SK-N-SH (cell line): ENCODE data around the gene SKP2. TPM values are rescaled to one million over a fixed set of nuclear protein-coding genes. Genes with fewer than 3 reads are reported as not detected.
A peak's percentile ranks its signal among the peaks of the same experiment; 100 is the strongest.

ENCODE experiments used
- CTCF ChIA-PET: fragments of 300-600, 350-600 bp; formaldehyde crosslinking; extraction: SDS; loops from one replicate; lab custom pipeline; 2021; lab: Yijun Ruan, JAX
- POLR2A ChIA-PET: fragments of 350-600 bp; sonication (Branson Sonifier 250); formaldehyde crosslinking; extraction: SDS; loops from one replicate; lab custom pipeline; 2020; ENCODE audit warnings: antibody characterized with exemption, inconsistent platforms; lab: Yijun Ruan, JAX
- DNase-seq: peaks from one replicate; pipeline ENCODE4 v3.0.0; 2012
- H2AFZ ChIP-seq: fragments of 200-600 bp; sonication (generic); 2 replicates; pipeline ENCODE4 v1.8.1; 2016; ENCODE audit warnings: antibody characterized with exemption, mild to moderate bottlenecking, low read depth
- H3F3A ChIP-seq: fragments of 200-600 bp; sonication (generic); replicated peaks from 2 replicates; pipeline ENCODE3; 2016; ENCODE audit warnings: antibody characterized with exemption, mild to moderate bottlenecking; ENCODE audit not compliant: insufficient read depth
- H3K27ac ChIP-seq, 2 experiments: fragments of 200-500 bp in 1 of 2; fragments of 200-600 bp in 1 of 2; sonication (Bioruptor generic) in 1 of 2; sonication (generic), shearing (Covaris generic) in 1 of 2; 2 replicates each; pipeline versions ENCODE4 v1.5.1 to v1.6.1; 2014 to 2016; ENCODE audit warnings: low read depth in 2 of 2, inconsistent platforms in 1 of 2, low read length in 1 of 2, mild to moderate bottlenecking in 1 of 2, mixed read lengths in 1 of 2
- H3K27me3 ChIP-seq: fragments of 200-600 bp; sonication (generic), shearing (Covaris generic); 2 replicates; pipeline ENCODE4 v1.6.1; 2016; ENCODE audit warnings: mixed run types; ENCODE audit not compliant: insufficient read depth
- H3K36me3 ChIP-seq, 2 experiments: fragments of 200-500 bp in 1 of 2; fragments of 200-600 bp in 1 of 2; sonication (Bioruptor generic) in 1 of 2; sonication (generic) in 1 of 2; replicated peaks in 1 of 2; 2 replicates each; pipeline versions ENCODE3 to v1.5.1; 2014 to 2016; ENCODE audit warnings: low read length in 1 of 2, mild to moderate bottlenecking in 1 of 2; ENCODE audit not compliant: insufficient read depth in 2 of 2, control insufficient read depth in 1 of 2
- H3K4me1 ChIP-seq, 2 experiments: fragments of 200-500 bp in 1 of 2; fragments of 200-600 bp in 1 of 2; sonication (Bioruptor generic) in 1 of 2; sonication (generic), shearing (Covaris generic) in 1 of 2; 2 replicates each; pipeline versions ENCODE4 v1.5.1 to v1.6.1; 2014 to 2016; ENCODE audit warnings: low read depth in 1 of 2, low read length in 1 of 2, mixed run types in 1 of 2; ENCODE audit not compliant: insufficient read depth in 2 of 2, control insufficient read depth in 1 of 2
- H3K4me2 ChIP-seq: fragments of 200-600 bp; sonication (generic), shearing (Covaris generic); 2 replicates; pipeline ENCODE4 v1.6.1; 2017; ENCODE audit warnings: mixed run types
- H3K4me3 ChIP-seq, 2 experiments: fragments of 200-500 bp in 1 of 2; fragments of 200-600 bp in 1 of 2; sonication (Bioruptor generic) in 1 of 2; sonication (generic), shearing (Covaris generic) in 1 of 2; 2 replicates each; pipeline versions ENCODE4 v1.5.1 to v1.8.1; 2014 to 2016; ENCODE audit warnings: low read depth in 2 of 2, inconsistent platforms in 1 of 2, low read length in 1 of 2, mild to moderate bottlenecking in 1 of 2, mixed read lengths in 1 of 2, moderate library complexity in 1 of 2
- H3K79me2 ChIP-seq: fragments of 200-600 bp; sonication (generic); 2 replicates; pipeline ENCODE4 v1.8.1; 2017; ENCODE audit warnings: mild to moderate bottlenecking; ENCODE audit not compliant: insufficient read depth
- H3K9ac ChIP-seq: fragments of 200-600 bp; sonication (generic); 2 replicates; pipeline ENCODE4 v1.6.1; 2017; ENCODE audit warnings: mixed run types
- H3K9me2 ChIP-seq: fragments of 200-600 bp; sonication (generic); 2 replicates; pipeline ENCODE4 v1.6.1; 2017; ENCODE audit warnings: mixed run types
- H3K9me3 ChIP-seq: fragments of 200-600 bp; sonication (generic); 2 replicates; pipeline ENCODE4 v1.6.1; 2017; ENCODE audit warnings: mixed run types, mild to moderate bottlenecking, moderate library complexity
- H4K20me1 ChIP-seq: fragments of 200-600 bp; sonication (generic); 2 replicates; pipeline ENCODE4 v1.6.1; 2017; ENCODE audit warnings: mild to moderate bottlenecking, mixed run types; ENCODE audit not compliant: insufficient read depth
- ELF1 ChIP-seq: IDR thresholded peaks from 2 replicates; pipeline ENCODE4 v1.4.0; 2012
- EP300 ChIP-seq, 2 experiments: IDR thresholded peaks; 2 replicates each; pipeline versions ENCODE4 v1.4.0 to v1.6.1; 2012; ENCODE audit warnings: borderline replicate concordance in 1 of 2, low read depth in 1 of 2, low read length in 1 of 2
- EZH2phosphoT487 ChIP-seq: fragments of 200-600 bp; sonication (generic); IDR thresholded peaks from 2 replicates; pipeline ENCODE4 v1.6.1; 2017; ENCODE audit warnings: low read depth, mixed run types, mild to moderate bottlenecking, antibody characterized with exemption, moderate library complexity, borderline replicate concordance
- FOXJ3 ChIP-seq: sonication (generic); formaldehyde crosslinking; IDR thresholded peaks from 2 replicates; pipeline ENCODE4 v1.5.1; 2020; ENCODE audit warnings: mild to moderate bottlenecking, missing genetic modification reagents
- FOXM1 ChIP-seq: IDR thresholded peaks from 2 replicates; pipeline ENCODE4 v1.4.0; 2012; ENCODE audit warnings: low read depth, mild to moderate bottlenecking
- GABPA ChIP-seq: IDR thresholded peaks from 2 replicates; pipeline ENCODE4 v1.4.0; 2012; ENCODE audit warnings: low read depth, mild to moderate bottlenecking
- GATA2 ChIP-seq: sonication (generic); formaldehyde crosslinking; IDR thresholded peaks from 2 replicates; pipeline ENCODE4 v1.5.0; 2020; ENCODE audit warnings: mild to moderate bottlenecking, missing genetic modification reagents
- JUND ChIP-seq: IDR thresholded peaks from 2 replicates; pipeline ENCODE4 v1.4.0; 2012
- MEF2A ChIP-seq: IDR thresholded peaks from 2 replicates; pipeline ENCODE4 v1.4.0; 2012; ENCODE audit warnings: low read depth, borderline replicate concordance
- MXI1 ChIP-seq: IDR thresholded peaks from 2 replicates; pipeline ENCODE4 v1.6.1; 2012; ENCODE audit warnings: mild to moderate bottlenecking, low read depth, low read length, improper control_type of control experiment
- NFIC ChIP-seq: IDR thresholded peaks from 2 replicates; pipeline ENCODE4 v1.4.0; 2012; ENCODE audit warnings: borderline replicate concordance
- NRF1 ChIP-seq: IDR thresholded peaks from 2 replicates; pipeline ENCODE4 v1.6.1; 2012; ENCODE audit warnings: low read depth, mild to moderate bottlenecking, low read length
- POLR2AphosphoS5 ChIP-seq: IDR thresholded peaks from 2 replicates; pipeline ENCODE4 v1.6.1; 2012; ENCODE audit warnings: low read depth, low read length
- RCOR1 ChIP-seq: fragments of 150-350 bp; IDR thresholded peaks from 2 replicates; pipeline ENCODE4 v1.6.1; 2017; ENCODE audit warnings: antibody characterized with exemption, low read length
- RXRA ChIP-seq: IDR thresholded peaks from 2 replicates; pipeline ENCODE4 v1.4.0; 2012; ENCODE audit warnings: low read depth, mild to moderate bottlenecking, borderline replicate concordance
- SMC3 ChIP-seq: IDR thresholded peaks from 2 replicates; pipeline ENCODE4 v1.6.1; 2012; ENCODE audit warnings: low read depth, low read length, improper control_type of control experiment
- TAF1 ChIP-seq: IDR thresholded peaks from 2 replicates; pipeline ENCODE4 v1.6.1; 2012; ENCODE audit warnings: low read depth, mild to moderate bottlenecking, low read length, moderate library complexity, borderline replicate concordance
- TCF12 ChIP-seq: IDR thresholded peaks from 2 replicates; pipeline ENCODE4 v1.4.0; 2012
- YY1 ChIP-seq: IDR thresholded peaks from 2 replicates; pipeline ENCODE4 v1.4.0; 2012; ENCODE audit warnings: low read depth, mild to moderate bottlenecking
- polyA plus RNA-seq, 3 experiments: library from polyadenylated mRNA; depleted of rRNA; stranded (reverse); fragments of >200 nt; gene quantifications; 2 replicates each; pipeline ENCODE4 v1.2.3, GENCODE V29; 2012
- TF ChIP-seq, protein P1 (sequence below): IDR thresholded peaks from 2 replicates; pipeline ENCODE4; 2012
- TF ChIP-seq, protein P2 (sequence below): IDR thresholded peaks from 2 replicates; pipeline ENCODE4 v1.4.0; 2012; ENCODE audit warnings: low read depth, borderline replicate concordance
- TF ChIP-seq, protein P3 (sequence below): IDR thresholded peaks from 2 replicates; pipeline ENCODE4 v1.4.0; 2012; ENCODE audit warnings: low read depth, borderline replicate concordance
- TF ChIP-seq, protein P4 (sequence below): fragments of 200-600 bp; sonication (generic); IDR thresholded peaks from 2 replicates; pipeline ENCODE4 v1.6.1; 2017; ENCODE audit warnings: antibody characterized with exemption, mild to moderate bottlenecking, moderate library complexity
- TF ChIP-seq, protein P5 (sequence below): IDR thresholded peaks from 2 replicates; pipeline ENCODE4 v1.6.1; 2012; ENCODE audit warnings: mild to moderate bottlenecking, low read depth, low read length, moderate library complexity
- TF ChIP-seq, protein P6 (sequence below): fragments of 150-350 bp; IDR thresholded peaks from 2 replicates; pipeline ENCODE4 v1.6.1; 2016; ENCODE audit warnings: mild to moderate bottlenecking, low read depth, low read length

The SKP2 gene
- polyA plus RNA-seq, 1 of the 3 experiments (the other 2 are of a cell fraction), result 12.4 TPM

DNA sequence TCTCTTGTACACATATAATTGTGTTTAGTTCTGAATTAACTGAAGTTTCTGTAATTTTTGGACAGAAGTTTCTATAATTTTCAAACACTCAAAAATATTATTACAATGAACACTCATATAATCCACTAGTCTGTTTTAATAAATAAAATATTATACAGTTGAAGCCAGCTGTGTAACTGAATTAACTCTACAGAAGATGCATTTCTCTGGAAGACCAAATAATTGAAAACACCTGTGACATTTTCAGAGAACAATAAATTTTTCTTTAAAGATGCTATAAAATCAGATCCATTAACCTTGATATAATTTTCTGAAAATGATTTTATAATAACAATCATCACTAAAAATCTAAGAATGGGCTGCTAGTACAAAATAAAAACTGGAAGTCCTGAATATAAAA, 75.1 kb downstream of the SKP2 start:
- no peak overlapping the region for H3K4me3 ChIP-seq
- TF ChIP-seq, protein P1, sequence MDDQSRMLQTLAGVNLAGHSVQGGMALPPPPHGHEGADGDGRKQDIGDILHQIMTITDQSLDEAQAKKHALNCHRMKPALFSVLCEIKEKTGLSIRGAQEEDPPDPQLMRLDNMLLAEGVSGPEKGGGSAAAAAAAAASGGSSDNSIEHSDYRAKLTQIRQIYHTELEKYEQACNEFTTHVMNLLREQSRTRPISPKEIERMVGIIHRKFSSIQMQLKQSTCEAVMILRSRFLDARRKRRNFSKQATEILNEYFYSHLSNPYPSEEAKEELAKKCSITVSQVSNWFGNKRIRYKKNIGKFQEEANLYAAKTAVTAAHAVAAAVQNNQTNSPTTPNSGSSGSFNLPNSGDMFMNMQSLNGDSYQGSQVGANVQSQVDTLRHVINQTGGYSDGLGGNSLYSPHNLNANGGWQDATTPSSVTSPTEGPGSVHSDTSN, result no peak
- no peak for TF ChIP-seq SMC3
- TF ChIP-seq FOXJ3 (CRISPR knock-in tag), result no peak
- no peak for TF ChIP-seq EZH2phosphoT487
- TF ChIP-seq GATA2 (CRISPR knock-in tag), result no peak
- TF ChIP-seq, protein P2, sequence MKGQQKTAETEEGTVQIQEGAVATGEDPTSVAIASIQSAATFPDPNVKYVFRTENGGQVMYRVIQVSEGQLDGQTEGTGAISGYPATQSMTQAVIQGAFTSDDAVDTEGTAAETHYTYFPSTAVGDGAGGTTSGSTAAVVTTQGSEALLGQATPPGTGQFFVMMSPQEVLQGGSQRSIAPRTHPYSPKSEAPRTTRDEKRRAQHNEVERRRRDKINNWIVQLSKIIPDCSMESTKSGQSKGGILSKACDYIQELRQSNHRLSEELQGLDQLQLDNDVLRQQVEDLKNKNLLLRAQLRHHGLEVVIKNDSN, result no peak
- 0 out of 2 replicates have a peak, but pooled peaks have one; percentile 27 for TF ChIP-seq RCOR1
- no peak for TF ChIP-seq NRF1
- TF ChIP-seq JUND, result no peak
- no peak for TF ChIP-seq YY1
- TF ChIP-seq TAF1, result no peak
- no peak for TF ChIP-seq MEF2A
- TF ChIP-seq TCF12, result peak; percentile 44
- no peak for TF ChIP-seq NFIC
- no peak for TF ChIP-seq POLR2AphosphoS5
- TF ChIP-seq, protein P3, sequence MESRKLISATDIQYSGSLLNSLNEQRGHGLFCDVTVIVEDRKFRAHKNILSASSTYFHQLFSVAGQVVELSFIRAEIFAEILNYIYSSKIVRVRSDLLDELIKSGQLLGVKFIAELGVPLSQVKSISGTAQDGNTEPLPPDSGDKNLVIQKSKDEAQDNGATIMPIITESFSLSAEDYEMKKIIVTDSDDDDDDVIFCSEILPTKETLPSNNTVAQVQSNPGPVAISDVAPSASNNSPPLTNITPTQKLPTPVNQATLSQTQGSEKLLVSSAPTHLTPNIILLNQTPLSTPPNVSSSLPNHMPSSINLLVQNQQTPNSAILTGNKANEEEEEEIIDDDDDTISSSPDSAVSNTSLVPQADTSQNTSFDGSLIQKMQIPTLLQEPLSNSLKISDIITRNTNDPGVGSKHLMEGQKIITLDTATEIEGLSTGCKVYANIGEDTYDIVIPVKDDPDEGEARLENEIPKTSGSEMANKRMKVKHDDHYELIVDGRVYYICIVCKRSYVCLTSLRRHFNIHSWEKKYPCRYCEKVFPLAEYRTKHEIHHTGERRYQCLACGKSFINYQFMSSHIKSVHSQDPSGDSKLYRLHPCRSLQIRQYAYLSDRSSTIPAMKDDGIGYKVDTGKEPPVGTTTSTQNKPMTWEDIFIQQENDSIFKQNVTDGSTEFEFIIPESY, result no peak
- no peak for TF ChIP-seq ELF1
- TF ChIP-seq, protein P4, sequence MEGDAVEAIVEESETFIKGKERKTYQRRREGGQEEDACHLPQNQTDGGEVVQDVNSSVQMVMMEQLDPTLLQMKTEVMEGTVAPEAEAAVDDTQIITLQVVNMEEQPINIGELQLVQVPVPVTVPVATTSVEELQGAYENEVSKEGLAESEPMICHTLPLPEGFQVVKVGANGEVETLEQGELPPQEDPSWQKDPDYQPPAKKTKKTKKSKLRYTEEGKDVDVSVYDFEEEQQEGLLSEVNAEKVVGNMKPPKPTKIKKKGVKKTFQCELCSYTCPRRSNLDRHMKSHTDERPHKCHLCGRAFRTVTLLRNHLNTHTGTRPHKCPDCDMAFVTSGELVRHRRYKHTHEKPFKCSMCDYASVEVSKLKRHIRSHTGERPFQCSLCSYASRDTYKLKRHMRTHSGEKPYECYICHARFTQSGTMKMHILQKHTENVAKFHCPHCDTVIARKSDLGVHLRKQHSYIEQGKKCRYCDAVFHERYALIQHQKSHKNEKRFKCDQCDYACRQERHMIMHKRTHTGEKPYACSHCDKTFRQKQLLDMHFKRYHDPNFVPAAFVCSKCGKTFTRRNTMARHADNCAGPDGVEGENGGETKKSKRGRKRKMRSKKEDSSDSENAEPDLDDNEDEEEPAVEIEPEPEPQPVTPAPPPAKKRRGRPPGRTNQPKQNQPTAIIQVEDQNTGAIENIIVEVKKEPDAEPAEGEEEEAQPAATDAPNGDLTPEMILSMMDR, result no peak
- TF ChIP-seq, protein P5, sequence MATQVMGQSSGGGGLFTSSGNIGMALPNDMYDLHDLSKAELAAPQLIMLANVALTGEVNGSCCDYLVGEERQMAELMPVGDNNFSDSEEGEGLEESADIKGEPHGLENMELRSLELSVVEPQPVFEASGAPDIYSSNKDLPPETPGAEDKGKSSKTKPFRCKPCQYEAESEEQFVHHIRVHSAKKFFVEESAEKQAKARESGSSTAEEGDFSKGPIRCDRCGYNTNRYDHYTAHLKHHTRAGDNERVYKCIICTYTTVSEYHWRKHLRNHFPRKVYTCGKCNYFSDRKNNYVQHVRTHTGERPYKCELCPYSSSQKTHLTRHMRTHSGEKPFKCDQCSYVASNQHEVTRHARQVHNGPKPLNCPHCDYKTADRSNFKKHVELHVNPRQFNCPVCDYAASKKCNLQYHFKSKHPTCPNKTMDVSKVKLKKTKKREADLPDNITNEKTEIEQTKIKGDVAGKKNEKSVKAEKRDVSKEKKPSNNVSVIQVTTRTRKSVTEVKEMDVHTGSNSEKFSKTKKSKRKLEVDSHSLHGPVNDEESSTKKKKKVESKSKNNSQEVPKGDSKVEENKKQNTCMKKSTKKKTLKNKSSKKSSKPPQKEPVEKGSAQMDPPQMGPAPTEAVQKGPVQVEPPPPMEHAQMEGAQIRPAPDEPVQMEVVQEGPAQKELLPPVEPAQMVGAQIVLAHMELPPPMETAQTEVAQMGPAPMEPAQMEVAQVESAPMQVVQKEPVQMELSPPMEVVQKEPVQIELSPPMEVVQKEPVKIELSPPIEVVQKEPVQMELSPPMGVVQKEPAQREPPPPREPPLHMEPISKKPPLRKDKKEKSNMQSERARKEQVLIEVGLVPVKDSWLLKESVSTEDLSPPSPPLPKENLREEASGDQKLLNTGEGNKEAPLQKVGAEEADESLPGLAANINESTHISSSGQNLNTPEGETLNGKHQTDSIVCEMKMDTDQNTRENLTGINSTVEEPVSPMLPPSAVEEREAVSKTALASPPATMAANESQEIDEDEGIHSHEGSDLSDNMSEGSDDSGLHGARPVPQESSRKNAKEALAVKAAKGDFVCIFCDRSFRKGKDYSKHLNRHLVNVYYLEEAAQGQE, result no peak
- no peak for TF ChIP-seq FOXM1
- no peak for TF ChIP-seq GABPA
- TF ChIP-seq MXI1, result no peak
- TF ChIP-seq, protein P6, sequence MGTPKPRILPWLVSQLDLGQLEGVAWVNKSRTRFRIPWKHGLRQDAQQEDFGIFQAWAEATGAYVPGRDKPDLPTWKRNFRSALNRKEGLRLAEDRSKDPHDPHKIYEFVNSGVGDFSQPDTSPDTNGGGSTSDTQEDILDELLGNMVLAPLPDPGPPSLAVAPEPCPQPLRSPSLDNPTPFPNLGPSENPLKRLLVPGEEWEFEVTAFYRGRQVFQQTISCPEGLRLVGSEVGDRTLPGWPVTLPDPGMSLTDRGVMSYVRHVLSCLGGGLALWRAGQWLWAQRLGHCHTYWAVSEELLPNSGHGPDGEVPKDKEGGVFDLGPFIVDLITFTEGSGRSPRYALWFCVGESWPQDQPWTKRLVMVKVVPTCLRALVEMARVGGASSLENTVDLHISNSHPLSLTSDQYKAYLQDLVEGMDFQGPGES, result no peak
- TF ChIP-seq RXRA, result no peak
- peak in 1 of 2 experiments; percentile 53; a peak in 1 of 4 replicates for TF ChIP-seq EP300 (IDR thresholded peaks at IDR 0.05; ENCODE audit: borderline replicate concordance in 1 of 2, low read depth in 1 of 2, low read length in 1 of 2)

More for the DNA sequence above, 75.1 kb downstream of the SKP2 start:
- POLR2A ChIA-PET, result interaction anchor here (0.5 kb wide), 1 partner anchor 18 kb away, joined by 3 read pairs; no protein-coding TSS in a partner anchor
- H3F3A ChIP-seq, result peaks cover 3% of the 10 kb centered on the region
- H3K9ac ChIP-seq, result no peak overlapping the region
- H3K27ac ChIP-seq, result peak overlapping the region in 1 of 2 experiments; percentile 39; a peak in 1 of 4 replicates
- CTCF ChIA-PET, result interaction anchor here (1.0 to 1.4 kb wide), 2 partner anchors 10 to 38 kb away, joined by 3 to 5 read pairs; no protein-coding TSS in a partner anchor
- no peaks in the 10 kb centered on the region for H4K20me1 ChIP-seq
- no peaks in the 10 kb centered on the region for H3K27me3 ChIP-seq
- peaks cover 0 to 7% of the 10 kb centered on the region in 2 experiments; a peak in 3 of 4 replicates for H3K4me1 ChIP-seq
- no peak for DNase-seq
- H2AFZ ChIP-seq, result no peak overlapping the region
- H3K36me3 ChIP-seq, result peaks cover 9 to 20% of the 10 kb centered on the region in 2 experiments
- no peaks in the 10 kb centered on the region for H3K9me3 ChIP-seq
- no peak overlapping the region; the same call in 1 of the 2 replicates for H3K4me2 ChIP-seq
- H3K79me2 ChIP-seq, result peaks cover 10% of the 10 kb centered on the region; the same call in 1 of the 2 replicates
- no peaks in the 10 kb centered on the region for H3K9me2 ChIP-seq
